HG02981 (cell line): ENCODE measurements around the gene ADRA2C.
"Not testable (repeated sequence)": the region's sequence is repeated elsewhere in the genome, so short reads cannot be mapped to it uniquely, and the experiment has no call there.

Experiments
- ATAC-seq: cut with Tn5 transposase; IDR thresholded peaks from one replicate; pipeline ENCODE4 v1.9.1; 2021; ENCODE audit warnings: mild to moderate bottlenecking, moderate library complexity; ENCODE audit not compliant: unreplicated experiment

Gene ADRA2C

DNA sequence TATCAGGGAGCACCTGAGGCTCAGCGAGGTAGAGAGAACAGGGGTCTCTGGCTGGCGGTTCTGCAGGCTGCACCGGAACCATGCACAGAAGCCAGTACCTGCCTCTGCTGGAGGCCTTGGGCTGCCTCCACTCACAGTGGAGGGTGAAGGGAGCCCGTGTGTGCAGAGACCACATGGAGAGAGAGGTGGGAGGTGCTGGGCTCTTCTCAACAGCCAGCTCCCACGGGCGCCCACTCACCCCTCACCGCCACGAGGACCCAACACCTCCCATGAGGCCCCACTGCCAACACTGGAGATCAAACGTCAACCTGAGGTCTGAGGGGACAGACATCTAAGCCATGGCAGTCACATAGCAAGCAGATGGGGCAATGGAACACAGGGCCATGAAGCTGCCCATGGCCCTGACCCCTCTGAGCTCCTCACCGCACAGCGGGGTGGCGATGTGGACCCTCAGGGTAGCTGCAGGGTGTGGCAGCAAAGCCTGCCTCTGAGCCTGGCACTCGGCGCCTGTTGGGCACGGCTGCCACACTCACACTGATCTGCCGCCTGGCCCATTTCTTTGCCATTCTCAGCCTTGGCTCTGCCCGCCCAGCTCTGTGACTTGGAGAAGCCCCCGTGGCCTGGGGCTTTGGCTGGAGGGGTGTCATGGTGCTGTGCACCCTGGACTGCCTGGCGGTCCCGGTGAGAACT is 44.8 kb downstream of the ADRA2C start:
- no peak for ATAC-seq

DNA sequence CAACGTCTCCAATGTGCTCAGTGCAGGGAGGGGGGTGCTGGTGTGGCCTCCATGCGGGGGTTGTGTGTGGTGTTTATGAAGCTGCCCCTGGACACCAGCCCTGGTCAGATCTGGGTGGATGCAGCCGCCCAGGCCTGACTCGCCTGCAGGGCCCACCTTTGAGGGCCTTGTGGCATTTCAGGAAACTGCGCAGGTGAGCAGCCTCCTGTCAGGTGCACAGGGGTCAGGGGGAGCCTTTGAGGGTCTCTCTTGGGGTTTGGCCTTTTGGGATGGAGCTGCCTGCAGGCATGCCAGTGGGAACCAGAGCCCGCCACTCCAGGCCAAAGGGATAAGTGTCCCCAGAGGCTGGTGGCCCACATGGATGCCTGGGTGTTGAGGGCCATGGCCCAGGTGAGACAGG is 45.4 kb downstream of the ADRA2C start:
- ATAC-seq = no peak

DNA sequence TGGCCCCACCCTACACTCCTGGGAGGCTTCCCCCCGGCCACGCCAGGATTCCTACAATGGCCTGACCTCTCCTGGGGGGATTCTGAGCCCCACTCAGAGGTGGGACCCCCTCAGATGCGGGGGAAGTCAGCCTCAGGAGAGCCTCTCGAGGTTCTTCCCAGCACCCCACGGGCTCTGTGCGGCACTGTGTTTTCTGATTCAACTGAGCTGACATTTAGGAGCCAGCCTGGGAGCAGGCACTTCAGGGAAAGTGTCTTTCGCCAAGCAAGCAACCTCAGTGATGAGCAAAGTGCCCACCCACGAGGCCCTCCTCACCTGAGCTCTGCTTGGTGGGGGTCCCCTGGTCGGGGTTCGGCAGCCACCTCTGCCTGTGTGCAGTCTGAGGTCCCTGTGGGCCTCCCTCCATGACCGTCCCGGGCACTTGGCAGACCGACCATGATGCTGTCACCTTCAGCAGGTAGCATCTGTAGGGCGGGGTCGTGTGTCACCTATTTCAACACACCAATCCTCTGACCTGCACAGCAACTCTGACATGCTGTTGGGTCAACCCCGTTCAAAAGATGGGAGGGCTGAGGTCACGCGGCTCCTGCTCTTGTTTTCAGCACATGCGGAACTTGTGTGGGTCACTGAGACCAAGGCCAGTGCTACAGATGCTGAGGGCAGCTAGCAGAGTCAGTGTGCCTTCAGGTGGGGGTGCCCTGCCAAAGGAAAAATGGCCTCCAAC is 46.2 kb downstream of the ADRA2C start:
- ATAC-seq = no peak

DNA sequence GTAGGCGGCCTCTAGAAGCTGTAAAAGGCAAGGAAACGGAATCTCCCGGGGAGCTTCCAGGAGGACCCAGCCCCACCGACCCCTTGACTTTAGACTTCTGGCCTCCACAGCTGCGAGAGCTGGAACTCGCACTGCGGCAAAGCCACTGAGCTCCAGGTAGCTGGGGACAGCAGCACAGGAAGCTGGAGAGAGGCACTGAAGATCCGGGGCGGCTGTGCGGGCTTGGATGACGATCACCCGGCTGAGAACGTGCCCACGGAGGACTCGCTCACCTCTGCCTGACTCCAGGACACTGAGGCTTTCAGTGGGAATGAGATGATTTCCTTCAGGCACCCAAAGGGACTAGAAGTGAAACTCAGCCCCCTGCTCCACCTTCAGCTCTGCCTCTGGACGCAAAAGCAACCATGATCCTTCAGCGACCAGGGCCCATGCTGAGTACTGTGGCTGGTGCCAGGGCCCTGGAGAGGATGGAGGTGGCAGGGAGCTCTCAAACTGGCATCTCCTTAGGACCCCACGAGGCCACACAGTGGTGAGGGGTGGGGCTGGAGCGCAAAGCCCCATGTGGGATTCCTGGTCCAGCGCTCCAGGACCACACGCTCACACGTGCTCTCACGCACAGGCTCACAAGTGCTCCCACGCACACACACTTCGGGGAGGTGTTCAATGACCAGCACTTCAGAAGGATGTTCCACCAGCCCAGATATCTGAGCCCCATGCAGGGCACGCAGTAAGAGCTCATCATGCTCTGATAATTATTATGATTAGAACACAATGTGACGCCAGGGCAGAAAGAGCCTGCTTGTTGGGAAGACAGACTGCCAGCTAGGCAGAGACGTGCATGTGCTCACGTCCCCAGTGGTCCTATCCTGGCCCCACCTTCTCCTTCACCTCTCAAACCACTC is 47.2 kb downstream of the ADRA2C start:
- no peak for ATAC-seq

DNA sequence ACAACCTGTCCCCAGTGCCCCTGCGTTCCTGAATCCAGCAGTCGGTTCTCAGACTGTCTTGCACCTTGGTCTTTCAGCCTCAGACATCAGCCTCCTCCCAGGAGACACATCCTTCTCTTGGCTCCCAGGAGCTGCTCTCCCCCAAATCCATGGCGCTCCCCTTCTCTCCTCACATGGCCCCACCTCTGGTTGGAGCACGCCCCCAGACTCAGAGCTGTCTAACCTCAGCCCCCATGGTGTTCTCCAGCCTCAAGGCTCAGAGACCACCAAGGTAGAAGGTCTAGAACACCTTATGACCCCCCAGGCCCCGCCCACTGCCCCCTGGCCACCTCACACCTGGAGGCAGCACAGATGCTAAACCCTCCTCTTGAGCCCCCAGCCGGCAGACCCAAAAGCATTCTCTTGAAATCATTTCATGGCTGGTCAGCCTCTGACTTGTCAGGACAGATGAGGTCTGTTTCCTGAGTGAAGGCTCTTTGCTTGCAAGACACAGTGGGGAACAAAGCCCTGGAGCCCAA is 47.9 kb downstream of the ADRA2C start:
- ATAC-seq = no peak

DNA sequence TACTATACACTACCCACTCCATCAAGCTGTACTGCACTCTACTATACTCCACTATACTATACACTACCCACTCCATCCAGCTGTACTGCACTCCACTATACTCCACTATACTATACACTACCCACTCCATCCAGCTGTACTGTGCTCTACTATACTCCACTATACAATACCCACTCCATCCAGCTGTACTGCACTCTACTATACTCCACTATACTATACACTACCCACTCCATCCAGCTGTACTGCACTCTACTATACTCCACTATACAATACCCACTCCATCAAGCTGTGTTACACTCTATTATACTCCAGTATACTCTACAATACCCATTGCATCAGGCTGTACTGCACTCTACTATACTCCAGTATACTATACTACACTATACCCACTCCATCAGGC is 48.7 kb downstream of the ADRA2C start:
- not testable (repeated sequence) for ATAC-seq

DNA sequence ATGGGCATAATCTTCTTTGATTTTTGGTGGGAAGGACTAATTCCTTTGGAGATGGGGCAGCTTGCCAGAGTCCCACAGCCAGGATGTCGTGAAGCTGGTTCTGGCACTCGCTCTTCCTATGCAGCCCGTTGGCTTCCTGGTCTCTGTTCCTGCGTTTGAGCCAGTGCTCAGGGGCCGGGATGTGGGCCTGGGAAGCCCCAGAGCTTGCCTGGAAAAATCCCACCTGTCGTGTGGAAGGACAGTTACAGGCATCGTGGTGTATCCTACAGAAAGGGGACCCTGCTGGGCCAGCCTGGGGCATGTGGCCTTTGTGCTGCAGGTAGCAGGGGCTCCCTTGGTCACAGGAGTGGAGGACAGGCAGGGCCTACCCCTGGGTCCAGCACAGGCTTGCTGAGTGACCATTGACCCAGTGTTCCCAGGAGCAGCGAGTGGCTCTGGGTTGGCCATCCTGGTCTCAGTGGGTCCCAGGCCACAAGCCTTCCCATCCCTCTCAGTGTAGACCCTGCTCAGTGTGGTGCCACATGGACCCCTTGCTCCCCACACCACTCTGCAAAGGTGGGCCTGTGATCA is 50.2 kb downstream of the ADRA2C start:
- no peak for ATAC-seq

DNA sequence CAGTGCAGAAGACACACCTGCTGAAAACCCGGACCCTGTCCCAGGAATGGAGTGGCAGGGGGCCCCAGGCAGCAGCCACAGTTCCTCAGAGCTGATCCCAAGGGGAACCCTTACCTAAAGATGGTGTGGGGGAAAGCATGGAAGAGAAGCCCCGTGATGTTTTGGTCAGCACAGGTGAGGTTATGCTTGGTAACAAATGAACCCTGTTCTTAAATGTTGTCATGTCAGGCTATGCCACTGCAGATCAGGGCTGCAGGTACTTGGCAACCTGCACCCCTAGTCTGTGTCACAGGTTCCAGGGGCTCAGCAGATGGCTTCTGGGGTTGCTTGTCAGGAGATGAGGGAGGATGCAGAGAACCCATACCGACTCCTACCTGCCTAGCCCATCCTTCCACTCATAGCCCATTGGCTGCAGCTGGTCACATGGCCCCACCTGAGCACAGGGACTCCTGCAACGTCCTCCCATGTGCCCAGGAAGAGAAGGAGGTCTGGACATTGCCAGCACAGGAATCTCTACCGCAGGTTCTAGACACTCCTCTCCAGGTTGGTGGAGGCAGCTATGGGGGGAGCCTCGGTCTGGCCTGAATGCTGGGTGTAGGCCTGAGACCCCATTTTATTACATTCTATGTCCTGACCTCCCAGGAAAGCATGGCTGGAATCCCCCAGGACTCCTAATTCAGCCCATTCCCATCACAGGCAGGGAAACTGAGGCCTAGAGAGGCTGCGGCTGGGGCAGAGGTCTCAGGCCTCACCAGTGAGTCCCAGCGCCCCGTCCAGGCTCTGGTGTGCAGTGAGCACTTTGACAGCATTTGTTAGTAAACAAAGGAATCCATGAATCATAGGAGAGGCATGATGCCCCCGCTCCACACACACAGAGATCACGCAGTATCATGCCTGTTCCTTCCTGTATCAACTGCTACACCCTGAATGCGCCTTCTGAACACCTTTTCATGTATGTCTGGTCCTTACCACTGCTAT is 51.1 kb downstream of the ADRA2C start:
- ATAC-seq = no peak
